Thyroid gland (tissue), 4 donors: ENCODE measurements around the gene THAP4.

Source experiments
- POLR2A ChIP-seq, 2 donors: fragments of 450-650 bp; IDR thresholded peaks; one replicate each; pipeline ENCODE4 v1.6.1; 2017; ENCODE audit warnings: antibody characterized with exemption in 2 of 2, mild to moderate bottlenecking in 2 of 2, moderate library complexity in 1 of 2
- TF ChIP-seq, protein P1 (sequence below), 6 experiments: fragments of 200-600 bp in 3 of 6; fragments of 450-650 bp in 3 of 6; sonication (generic) in 3 of 6; IDR thresholded peaks; one replicate each; pipeline ENCODE4 v1.5.1; 2016 to 2019; ENCODE audit warnings: antibody characterized with exemption in 6 of 6, mild to moderate bottlenecking in 2 of 6, inconsistent platforms in 1 of 6, moderate library complexity in 1 of 6

DNA sequence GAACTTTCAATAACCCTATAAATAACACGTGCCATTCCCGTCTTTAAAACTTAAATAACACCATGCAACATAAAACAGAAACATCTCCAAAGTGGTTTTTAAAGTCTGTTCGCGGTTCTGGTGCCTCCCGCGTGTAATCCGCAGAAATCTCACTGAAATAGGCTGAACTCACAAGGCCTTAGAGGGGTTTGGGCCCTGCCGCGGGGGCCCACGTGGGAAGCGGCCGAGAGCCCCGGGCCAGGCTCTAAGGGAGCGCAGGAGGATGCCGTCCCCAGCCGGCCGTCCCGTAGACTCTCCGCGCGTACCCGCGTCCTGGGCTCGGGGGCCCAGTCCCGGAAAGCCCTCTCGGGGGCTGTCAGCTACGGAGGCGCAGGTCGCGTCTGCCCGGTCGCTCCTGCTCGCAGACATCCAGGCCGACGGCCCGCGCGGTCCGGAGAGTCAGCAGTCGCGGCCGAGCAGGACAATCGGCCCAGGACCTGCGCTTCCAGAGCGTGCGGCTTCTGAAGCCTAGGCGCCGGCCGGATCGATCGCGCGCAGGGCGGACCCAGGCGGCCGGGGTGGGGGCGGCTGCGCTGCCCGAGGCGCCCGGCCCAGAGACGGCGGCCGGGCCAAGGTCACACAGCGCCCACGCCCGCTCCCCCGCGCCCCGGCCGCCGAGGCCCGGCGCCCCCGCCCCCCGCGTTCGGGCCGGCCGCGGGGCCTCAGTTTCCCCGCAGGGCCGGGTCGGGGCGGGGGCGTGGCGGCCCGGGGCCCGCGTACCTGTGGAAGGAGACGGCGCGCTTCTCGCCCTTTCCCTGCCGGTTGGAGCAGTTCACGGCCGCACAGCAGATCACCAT lies 558 bp downstream of the THAP4 start:
- TF ChIP-seq, protein P1, sequence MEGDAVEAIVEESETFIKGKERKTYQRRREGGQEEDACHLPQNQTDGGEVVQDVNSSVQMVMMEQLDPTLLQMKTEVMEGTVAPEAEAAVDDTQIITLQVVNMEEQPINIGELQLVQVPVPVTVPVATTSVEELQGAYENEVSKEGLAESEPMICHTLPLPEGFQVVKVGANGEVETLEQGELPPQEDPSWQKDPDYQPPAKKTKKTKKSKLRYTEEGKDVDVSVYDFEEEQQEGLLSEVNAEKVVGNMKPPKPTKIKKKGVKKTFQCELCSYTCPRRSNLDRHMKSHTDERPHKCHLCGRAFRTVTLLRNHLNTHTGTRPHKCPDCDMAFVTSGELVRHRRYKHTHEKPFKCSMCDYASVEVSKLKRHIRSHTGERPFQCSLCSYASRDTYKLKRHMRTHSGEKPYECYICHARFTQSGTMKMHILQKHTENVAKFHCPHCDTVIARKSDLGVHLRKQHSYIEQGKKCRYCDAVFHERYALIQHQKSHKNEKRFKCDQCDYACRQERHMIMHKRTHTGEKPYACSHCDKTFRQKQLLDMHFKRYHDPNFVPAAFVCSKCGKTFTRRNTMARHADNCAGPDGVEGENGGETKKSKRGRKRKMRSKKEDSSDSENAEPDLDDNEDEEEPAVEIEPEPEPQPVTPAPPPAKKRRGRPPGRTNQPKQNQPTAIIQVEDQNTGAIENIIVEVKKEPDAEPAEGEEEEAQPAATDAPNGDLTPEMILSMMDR (IDR thresholded peaks at IDR 0.05): no peak
- TF ChIP-seq POLR2A (IDR thresholded peaks at IDR 0.05): peak in 1 of 2 donors; percentile 5
